ENCODE results near the gene MAGEB1. TPM values are rescaled to one million over a fixed set of nuclear protein-coding genes. Genes with fewer than 3 reads are reported as not detected.

Gene MAGEB1
- total and polyA plus RNA-seq, 3 donors from 2014 or later = 36.6 to 63.7 (median 59.4) TPM

- DNase-seq = peak; percentile 38
- intact Hi-C loops (cut with DNase I; ENCODE audit: low total_unique reads) = no loop called here
- TF ChIP-seq POLR2A (IDR thresholded peaks at IDR 0.05) (no peak), CTCF (IDR thresholded peaks at IDR 0.05) (no peak)
- Histone ChIP-seq H3K27ac (no peak within 1 kb of the TSS), H3K27me3 (no peaks in the 10 kb centered on the region), H3K4me3 (no peak within 1 kb of the TSS), H3K36me3 (ENCODE audit: low read depth, missing control alignments) (no peaks in the 10 kb centered on the region), H3K4me1 (peaks cover 4% of the 10 kb centered on the region), H3K9me3 (no peaks in the 10 kb centered on the region)
- WGBS, 2 donors = 72% methylated on average over 9 of the region's 10 CpGs; no CpG with 5 or more reads in 1 of the 2 donors
Measured at GRCh38 chrX:30241724-30242415, 5.1 kb upstream of the MAGEB1 start, which contains the start of gene MAGEB4. TSS of gene MAGEB4 (plus strand) at chrX:30242000. CDS start at chrX:30242136, 136 bp downstream.

GRCh38 chrX:30248854-30249253 lies 1.9 kb downstream of the MAGEB1 start:
- no peak for TF ChIP-seq CTCF (IDR thresholded peaks at IDR 0.05)
- TF ChIP-seq POLR2A (IDR thresholded peaks at IDR 0.05) = no peak
- Histone ChIP-seq H3K9me3 (no peaks in the 10 kb centered on the region), H3K27ac (no peak overlapping the region), H3K4me3 (no peak overlapping the region), H3K27me3 (no peaks in the 10 kb centered on the region), H3K36me3 (ENCODE audit: low read depth, missing control alignments) (no peaks in the 10 kb centered on the region), H3K4me1 (peaks cover 7% of the 10 kb centered on the region)
- intact Hi-C loops (cut with DNase I; ENCODE audit: low total_unique reads) = no loop called here
- 71 to 86% methylated on average over 4 of the region's 4 CpGs for WGBS, 2 donors
- DNase-seq = no peak

GRCh38 chrX:30253257-30253656 lies 6.3 kb downstream of the MAGEB1 start:
- intact Hi-C loops (cut with DNase I; ENCODE audit: low total_unique reads) = no loop called here
- no peak overlapping the region for H3K4me3 ChIP-seq
- peaks cover 7% of the 10 kb centered on the region for H3K4me1 ChIP-seq
- 38 to 40% methylated on average over 1 of the region's 1 CpG for WGBS, 2 donors
- H3K27me3 ChIP-seq = no peaks in the 10 kb centered on the region
- H3K27ac ChIP-seq = peak overlapping the region; percentile 41 to 55
- no peak for DNase-seq
- H3K36me3 ChIP-seq (ENCODE audit: low read depth, missing control alignments) = no peaks in the 10 kb centered on the region
- TF ChIP-seq POLR2A (IDR thresholded peaks at IDR 0.05) = no peak
- no peak for TF ChIP-seq CTCF (IDR thresholded peaks at IDR 0.05)
- H3K9me3 ChIP-seq = no peaks in the 10 kb centered on the region

GRCh38 chrX:30259927-30260326 lies 13.0 kb downstream of the MAGEB1 start:
- Histone ChIP-seq H3K4me3 (no peak overlapping the region), H3K27me3 (no peaks in the 10 kb centered on the region), H3K9me3 (no peaks in the 10 kb centered on the region), H3K4me1 (no peaks in the 10 kb centered on the region), H3K36me3 (ENCODE audit: low read depth, missing control alignments) (no peaks in the 10 kb centered on the region), H3K27ac (no peak overlapping the region)
- intact Hi-C loops (cut with DNase I; ENCODE audit: low total_unique reads) = no loop called here
- 100% methylated on average over 2 of the region's 2 CpGs for WGBS, 2 donors
- TF ChIP-seq POLR2A (IDR thresholded peaks at IDR 0.05) = no peak
- TF ChIP-seq CTCF (IDR thresholded peaks at IDR 0.05) = no peak
- no peak for DNase-seq

GRCh38 chrX:30261012-30261411 lies 14.1 kb downstream of the MAGEB1 start:
- no peaks in the 10 kb centered on the region for H3K27me3 ChIP-seq
- TF ChIP-seq CTCF (IDR thresholded peaks at IDR 0.05) (no peak), POLR2A (IDR thresholded peaks at IDR 0.05) (no peak)
- no peaks in the 10 kb centered on the region for H3K4me1 ChIP-seq
- intact Hi-C loops (cut with DNase I; ENCODE audit: low total_unique reads) = no loop called here
- H3K4me3 ChIP-seq = no peak overlapping the region
- no peak overlapping the region for H3K27ac ChIP-seq
- no peaks in the 10 kb centered on the region for H3K36me3 ChIP-seq (ENCODE audit: low read depth, missing control alignments)
- DNase-seq = no peak
- H3K9me3 ChIP-seq = no peaks in the 10 kb centered on the region
